HepG2 (cell line): ENCODE results near the gene ARHGEF37. TPM values are rescaled to one million over a fixed set of nuclear protein-coding genes. Genes with fewer than 3 reads are reported as not detected.

Source experiments
- ATF2 ChIP-seq: sonication (generic); formaldehyde crosslinking; IDR thresholded peaks from 2 replicates; pipeline ENCODE4 v1.4.0; 2020; ENCODE audit warnings: missing genetic modification reagents
- IKZF1 ChIP-seq: fragments of 450-650 bp; IDR thresholded peaks from 2 replicates; pipeline ENCODE4 v1.7.1; 2016
- MAFF ChIP-seq: IDR thresholded peaks from 2 replicates; pipeline ENCODE4 v1.6.1; 2011; ENCODE audit warnings: low read depth, low read length, improper control_type of control experiment
- NR1H2 ChIP-seq: sonication (generic); formaldehyde crosslinking; IDR thresholded peaks from 2 replicates; pipeline ENCODE4 v1.8.1; 2022; ENCODE audit warnings: low read depth, missing genetic modification reagents, borderline replicate concordance
- PRDM4 ChIP-seq: sonication (generic); formaldehyde crosslinking; IDR thresholded peaks from 2 replicates; pipeline ENCODE4 v1.9.0; 2021; ENCODE audit warnings: missing genetic modification reagents, borderline replicate concordance
- RXRA ChIP-seq: sonication (generic); formaldehyde crosslinking; IDR thresholded peaks from 2 replicates; pipeline ENCODE4 v1.5.1; 2020; ENCODE audit warnings: missing genetic modification reagents
- TIGD3 ChIP-seq: sonication (generic); formaldehyde crosslinking; IDR thresholded peaks from 2 replicates; pipeline ENCODE4 v1.5.1; 2020; ENCODE audit warnings: mild to moderate bottlenecking, missing genetic modification reagents, borderline replicate concordance
- TMF1 ChIP-seq: sonication (generic); formaldehyde crosslinking; IDR thresholded peaks from 2 replicates; pipeline ENCODE4 v1.8.1; 2022; ENCODE audit warnings: low read depth, missing genetic modification reagents
- TRAFD1 ChIP-seq: sonication (generic); formaldehyde crosslinking; IDR thresholded peaks from 2 replicates; pipeline ENCODE4 v1.5.1; 2020; ENCODE audit warnings: missing genetic modification reagents, mild to moderate bottlenecking, borderline replicate concordance
- UBTF ChIP-seq: sonication (generic); formaldehyde crosslinking; IDR thresholded peaks from 2 replicates; pipeline ENCODE4 v1.4.0; 2020; ENCODE audit warnings: mild to moderate bottlenecking, missing genetic modification reagents
- ZFP91 ChIP-seq: sonication (generic); formaldehyde crosslinking; IDR thresholded peaks from 2 replicates; pipeline ENCODE4 v1.9.0; 2022; ENCODE audit warnings: missing genetic modification reagents, mild to moderate bottlenecking, borderline replicate concordance
- ZNF292 ChIP-seq: sonication (generic); formaldehyde crosslinking; IDR thresholded peaks from 2 replicates; pipeline ENCODE4 v1.8.1; 2022; ENCODE audit warnings: mild to moderate bottlenecking, low read depth, missing genetic modification reagents, borderline replicate concordance
- ZNF616 ChIP-seq: sonication (generic); formaldehyde crosslinking; IDR thresholded peaks from 2 replicates; pipeline ENCODE4 v1.5.0; 2020; ENCODE audit warnings: low read depth, mild to moderate bottlenecking, missing genetic modification reagents
- ZNF629 ChIP-seq: sonication (generic); formaldehyde crosslinking; conservative IDR thresholded peaks from 2 replicates; pipeline ENCODE4 v1.5.0; 2020; ENCODE audit warnings: missing genetic modification reagents
- ZNF768 ChIP-seq: sonication (generic); formaldehyde crosslinking; IDR thresholded peaks from 2 replicates; pipeline ENCODE4 v1.4.0; 2020; ENCODE audit warnings: missing genetic modification reagents
- ZNF772 ChIP-seq: sonication (generic); formaldehyde crosslinking; IDR thresholded peaks from 2 replicates; pipeline ENCODE4 v1.5.0; 2020; ENCODE audit warnings: mild to moderate bottlenecking, missing genetic modification reagents
- polyA plus RNA-seq, 8 experiments: library from polyadenylated mRNA; depleted of rRNA in 3 of 8; stranded (reverse) in 7 of 8; unstranded in 1 of 8; fragments of >200 nt; fragmentation: Illumina TruSeq in 4 of 8; extraction: Trizol in 4 of 8; gene quantifications; 2 replicates each; pipeline versions ENCODE4 v1.2.1 to v1.2.3, GENCODE V29; 2011 to 2016; ENCODE audit warnings: low read depth in 4 of 8, missing spikeins in 1 of 8, mixed read lengths in 1 of 8; ENCODE audit not compliant: insufficient read depth in 1 of 8
- total RNA-seq, 5 experiments: library from RNA; depleted of rRNA; stranded (reverse); fragments of >200 nt; fragmentation: Illumina TruSeq; extraction: Trizol; gene quantifications; 2 replicates each; pipeline ENCODE4 v1.2.3, GENCODE V29; 2016; ENCODE audit warnings: low read depth in 1 of 5

Gene ARHGEF37
- total and polyA plus RNA-seq, 2 of the 13 experiments (the other 11 are each of a cell fraction or from before 2014, with no cell fraction given), result 0.18 to 0.27 TPM

- TF ChIP-seq PRDM4 (CRISPR knock-in tag), result no peak
- TF ChIP-seq MAFF, result no peak
- TF ChIP-seq ZNF768, result peak; percentile 44; the same call in 1 of the 2 replicates
- TF ChIP-seq ZNF772 (CRISPR knock-in tag), result no peak
- TF ChIP-seq RXRA (CRISPR knock-in tag), result 0 out of 2 replicates have a peak, but pooled peaks have one; percentile 18
- peak; percentile 92 for TF ChIP-seq ZNF629
- no peak for TF ChIP-seq NR1H2 (CRISPR knock-in tag)
- no peak for TF ChIP-seq IKZF1
- no peak for TF ChIP-seq TMF1 (CRISPR knock-in tag)
- TF ChIP-seq ZFP91 (CRISPR knock-in tag), result peak; percentile 17; the same call in 1 of the 2 replicates
- TF ChIP-seq TIGD3 (CRISPR knock-in tag), result no peak
- TF ChIP-seq UBTF (CRISPR knock-in tag), result peak; percentile 40; the same call in 1 of the 2 replicates
- no peak for TF ChIP-seq ATF2
- TF ChIP-seq TRAFD1 (CRISPR knock-in tag), result no peak
- no peak for TF ChIP-seq ZNF616
- TF ChIP-seq ZNF292 (CRISPR knock-in tag), result 0 out of 2 replicates have a peak, but pooled peaks have one; percentile 33
Observed at GRCh38 chr5:149621415-149622098, 40.3 kb downstream of the ARHGEF37 start (continued).
